ENCODE measurements around the gene CNTF.

CNTF gene

GRCh38 chr11:58625826-58626460, 3.5 kb downstream of the CNTF start:
- no peaks in the 10 kb centered on the region for H3K9me3 ChIP-seq (ENCODE audit: control insufficient read depth, low read length)
- H3K27me3 ChIP-seq (replicated peaks; ENCODE audit: control insufficient read depth, insufficient read depth, low read length, poor library complexity, severe bottlenecking), result no peaks in the 10 kb centered on the region
- no peak overlapping the region for H3K27ac ChIP-seq (ENCODE audit: insufficient read depth, low read length, poor library complexity, severe bottlenecking)
- peaks cover 22% of the 10 kb centered on the region for H3K36me3 ChIP-seq (ENCODE audit: control insufficient read depth, insufficient read depth, low read length)
- DNase-seq, result no peak
- H3K4me1 ChIP-seq (ENCODE audit: control insufficient read depth, insufficient read depth, low read length, poor library complexity, severe bottlenecking), result no peaks in the 10 kb centered on the region
- no peak overlapping the region for H3K4me3 ChIP-seq (ENCODE audit: insufficient read depth, low read depth, low read length, poor library complexity, severe bottlenecking)

GRCh38 chr11:58626934-58627483, 4.5 kb downstream of the CNTF start:
- peaks cover 22% of the 10 kb centered on the region for H3K36me3 ChIP-seq (ENCODE audit: control insufficient read depth, insufficient read depth, low read length)
- H3K27ac ChIP-seq (ENCODE audit: insufficient read depth, low read length, poor library complexity, severe bottlenecking), result no peak overlapping the region
- H3K4me1 ChIP-seq (ENCODE audit: control insufficient read depth, insufficient read depth, low read length, poor library complexity, severe bottlenecking), result no peaks in the 10 kb centered on the region
- H3K4me3 ChIP-seq (ENCODE audit: insufficient read depth, low read depth, low read length, poor library complexity, severe bottlenecking), result no peak overlapping the region
- H3K27me3 ChIP-seq (replicated peaks; ENCODE audit: control insufficient read depth, insufficient read depth, low read length, poor library complexity, severe bottlenecking), result no peaks in the 10 kb centered on the region
- no peak for DNase-seq
- no peaks in the 10 kb centered on the region for H3K9me3 ChIP-seq (ENCODE audit: control insufficient read depth, low read length)

GRCh38 chr11:58628446-58628845, 6.0 kb downstream of the CNTF start:
- Histone ChIP-seq H3K27ac (ENCODE audit: insufficient read depth, low read length, poor library complexity, severe bottlenecking) (no peak overlapping the region), H3K27me3 (replicated peaks; ENCODE audit: control insufficient read depth, insufficient read depth, low read length, poor library complexity, severe bottlenecking) (no peaks in the 10 kb centered on the region), H3K4me1 (ENCODE audit: control insufficient read depth, insufficient read depth, low read length, poor library complexity, severe bottlenecking) (no peaks in the 10 kb centered on the region), H3K4me3 (ENCODE audit: insufficient read depth, low read depth, low read length, poor library complexity, severe bottlenecking) (no peak overlapping the region), H3K9me3 (ENCODE audit: control insufficient read depth, low read length) (no peaks in the 10 kb centered on the region), H3K36me3 (ENCODE audit: control insufficient read depth, insufficient read depth, low read length) (peaks cover 22% of the 10 kb centered on the region)
- DNase-seq, result no peak

GRCh38 chr11:58629857-58630256, 7.4 kb downstream of the CNTF start:
- H3K36me3 ChIP-seq (ENCODE audit: control insufficient read depth, insufficient read depth, low read length), result peaks cover 10% of the 10 kb centered on the region

GRCh38 chr11:58631378-58631777, 8.9 kb downstream of the CNTF start:
- Histone ChIP-seq H3K9me3 (ENCODE audit: control insufficient read depth, low read length) (no peaks in the 10 kb centered on the region), H3K27me3 (replicated peaks; ENCODE audit: control insufficient read depth, insufficient read depth, low read length, poor library complexity, severe bottlenecking) (no peaks in the 10 kb centered on the region), H3K4me1 (ENCODE audit: control insufficient read depth, insufficient read depth, low read length, poor library complexity, severe bottlenecking) (no peaks in the 10 kb centered on the region), H3K27ac (ENCODE audit: insufficient read depth, low read length, poor library complexity, severe bottlenecking) (no peak overlapping the region), H3K4me3 (ENCODE audit: insufficient read depth, low read depth, low read length, poor library complexity, severe bottlenecking) (no peak overlapping the region), H3K36me3 (ENCODE audit: control insufficient read depth, insufficient read depth, low read length) (no peaks in the 10 kb centered on the region)
- no peak for DNase-seq

More at GRCh38 chr11:58629857-58630256, 7.4 kb downstream of the CNTF start:
- DNase-seq, result no peak
- Histone ChIP-seq H3K4me1 (ENCODE audit: control insufficient read depth, insufficient read depth, low read length, poor library complexity, severe bottlenecking) (no peaks in the 10 kb centered on the region), H3K9me3 (ENCODE audit: control insufficient read depth, low read length) (no peaks in the 10 kb centered on the region), H3K27ac (ENCODE audit: insufficient read depth, low read length, poor library complexity, severe bottlenecking) (no peak overlapping the region), H3K4me3 (ENCODE audit: insufficient read depth, low read depth, low read length, poor library complexity, severe bottlenecking) (no peak overlapping the region), H3K27me3 (replicated peaks; ENCODE audit: control insufficient read depth, insufficient read depth, low read length, poor library complexity, severe bottlenecking) (no peaks in the 10 kb centered on the region)

- no peak for DNase-seq
- Histone ChIP-seq H3K9me3 (ENCODE audit: control insufficient read depth, low read length) (no peaks in the 10 kb centered on the region), H3K36me3 (ENCODE audit: control insufficient read depth, insufficient read depth, low read length) (no peaks in the 10 kb centered on the region), H3K4me3 (ENCODE audit: insufficient read depth, low read depth, low read length, poor library complexity, severe bottlenecking) (no peak overlapping the region), H3K27me3 (replicated peaks; ENCODE audit: control insufficient read depth, insufficient read depth, low read length, poor library complexity, severe bottlenecking) (no peaks in the 10 kb centered on the region), H3K27ac (ENCODE audit: insufficient read depth, low read length, poor library complexity, severe bottlenecking) (no peak overlapping the region), H3K4me1 (ENCODE audit: control insufficient read depth, insufficient read depth, low read length, poor library complexity, severe bottlenecking) (no peaks in the 10 kb centered on the region)
Measured at GRCh38 chr11:58632510-58632909, 10.0 kb downstream of the CNTF start.

GRCh38 chr11:58636587-58636986, 14.1 kb downstream of the CNTF start:
- Histone ChIP-seq H3K4me3 (ENCODE audit: insufficient read depth, low read depth, low read length, poor library complexity, severe bottlenecking) (no peak overlapping the region), H3K9me3 (ENCODE audit: control insufficient read depth, low read length) (no peaks in the 10 kb centered on the region), H3K27ac (ENCODE audit: insufficient read depth, low read length, poor library complexity, severe bottlenecking) (no peak overlapping the region), H3K36me3 (ENCODE audit: control insufficient read depth, insufficient read depth, low read length) (no peaks in the 10 kb centered on the region), H3K4me1 (ENCODE audit: control insufficient read depth, insufficient read depth, low read length, poor library complexity, severe bottlenecking) (peaks cover 3% of the 10 kb centered on the region), H3K27me3 (replicated peaks; ENCODE audit: control insufficient read depth, insufficient read depth, low read length, poor library complexity, severe bottlenecking) (no peaks in the 10 kb centered on the region)
- DNase-seq, result no peak

- H3K27ac ChIP-seq (ENCODE audit: insufficient read depth, low read length, poor library complexity, severe bottlenecking), result no peak overlapping the region
- H3K4me1 ChIP-seq (ENCODE audit: control insufficient read depth, insufficient read depth, low read length, poor library complexity, severe bottlenecking), result peaks cover 3% of the 10 kb centered on the region
Measured at GRCh38 chr11:58637371-58637770, 14.9 kb downstream of the CNTF start.

GRCh38 chr11:58639103-58639502, 16.6 kb downstream of the CNTF start:
- Histone ChIP-seq H3K4me1 (ENCODE audit: control insufficient read depth, insufficient read depth, low read length, poor library complexity, severe bottlenecking) (peaks cover 3% of the 10 kb centered on the region), H3K27ac (ENCODE audit: insufficient read depth, low read length, poor library complexity, severe bottlenecking) (no peak overlapping the region), H3K36me3 (ENCODE audit: control insufficient read depth, insufficient read depth, low read length) (no peaks in the 10 kb centered on the region), H3K4me3 (ENCODE audit: insufficient read depth, low read depth, low read length, poor library complexity, severe bottlenecking) (no peak overlapping the region), H3K9me3 (ENCODE audit: control insufficient read depth, low read length) (no peaks in the 10 kb centered on the region), H3K27me3 (replicated peaks; ENCODE audit: control insufficient read depth, insufficient read depth, low read length, poor library complexity, severe bottlenecking) (no peaks in the 10 kb centered on the region)
- no peak for DNase-seq

More at GRCh38 chr11:58637371-58637770, 14.9 kb downstream of the CNTF start:
- no peaks in the 10 kb centered on the region for H3K9me3 ChIP-seq (ENCODE audit: control insufficient read depth, low read length)
- no peak for DNase-seq
- H3K4me3 ChIP-seq (ENCODE audit: insufficient read depth, low read depth, low read length, poor library complexity, severe bottlenecking), result no peak overlapping the region
- H3K27me3 ChIP-seq (replicated peaks; ENCODE audit: control insufficient read depth, insufficient read depth, low read length, poor library complexity, severe bottlenecking), result no peaks in the 10 kb centered on the region
- no peaks in the 10 kb centered on the region for H3K36me3 ChIP-seq (ENCODE audit: control insufficient read depth, insufficient read depth, low read length)

GRCh38 chr11:58639669-58640068, 17.2 kb downstream of the CNTF start:
- no peak for DNase-seq
- Histone ChIP-seq H3K27me3 (replicated peaks; ENCODE audit: control insufficient read depth, insufficient read depth, low read length, poor library complexity, severe bottlenecking) (no peaks in the 10 kb centered on the region), H3K36me3 (ENCODE audit: control insufficient read depth, insufficient read depth, low read length) (no peaks in the 10 kb centered on the region), H3K4me1 (ENCODE audit: control insufficient read depth, insufficient read depth, low read length, poor library complexity, severe bottlenecking) (peaks cover 3% of the 10 kb centered on the region), H3K9me3 (ENCODE audit: control insufficient read depth, low read length) (no peaks in the 10 kb centered on the region), H3K4me3 (ENCODE audit: insufficient read depth, low read depth, low read length, poor library complexity, severe bottlenecking) (no peak overlapping the region), H3K27ac (ENCODE audit: insufficient read depth, low read length, poor library complexity, severe bottlenecking) (no peak overlapping the region)

Measured in effector memory CD4-positive, alpha-beta T cell (primary cell).